ENCODE data around the gene SH2D3C. TPM values are rescaled to one million over a fixed set of nuclear protein-coding genes. Genes with fewer than 3 reads are reported as not detected.

The SH2D3C gene
- total RNA-seq, 1 donor: 0.18 TPM

- TF ChIP-seq CTCF (IDR thresholded peaks at IDR 0.05; ENCODE audit: insufficient read depth, low read length): no peak
- no peak for DNase-seq (ENCODE audit: low read depth)
- H3K4me3 ChIP-seq (ENCODE audit: low read depth, low read length): no peak overlapping the region
These were observed 86.4 kb downstream of the SH2D3C start for GRCh38 chr9:127692071-127692470.

- no peak for DNase-seq (ENCODE audit: low read depth)
- TF ChIP-seq CTCF (IDR thresholded peaks at IDR 0.05; ENCODE audit: insufficient read depth, low read length): no peak
- no peak overlapping the region for H3K4me3 ChIP-seq (ENCODE audit: low read depth, low read length)
These were observed 87.7 kb downstream of the SH2D3C start for GRCh38 chr9:127690735-127691134.

- no peak for DNase-seq (ENCODE audit: low read depth)
- no peak overlapping the region for H3K4me3 ChIP-seq (ENCODE audit: low read depth, low read length)
- TF ChIP-seq CTCF (IDR thresholded peaks at IDR 0.05; ENCODE audit: insufficient read depth, low read length): no peak
These were observed 89.0 kb downstream of the SH2D3C start for GRCh38 chr9:127689329-127690000.

Other genes starting within 250 kb of the SH2D3C start
- 25.5 and 40.6 TPM in 2 replicates for gene STXBP1, start 166.4 kb downstream of the SH2D3C start, total RNA-seq (ENCODE audit: low replicate concordance)
- 0.09 TPM in 1 of 2 replicates, not detected in the other for gene CFAP157, start 71.7 kb downstream of the SH2D3C start, total RNA-seq (ENCODE audit: low replicate concordance)
- gene PTRH1, start 63.0 kb downstream of the SH2D3C start, total RNA-seq (ENCODE audit: low replicate concordance): 13.2 and 17.2 TPM in 2 replicates
- gene TTC16, start 62.6 kb downstream of the SH2D3C start, total RNA-seq (ENCODE audit: low replicate concordance): not detected in 2 replicates
- 1.2 and 4.8 TPM in 2 replicates for gene TOR2A, start 43.4 kb downstream of the SH2D3C start, total RNA-seq (ENCODE audit: low replicate concordance)
- gene CDK9, start 7.4 kb upstream of the SH2D3C start, total RNA-seq (ENCODE audit: low replicate concordance): 25.4 and 51.5 TPM in 2 replicates
- gene FPGS, start 24.2 kb upstream of the SH2D3C start, total RNA-seq (ENCODE audit: low replicate concordance): 33.9 and 61.5 TPM in 2 replicates
- gene ENG, start 76.0 kb upstream of the SH2D3C start, total RNA-seq (ENCODE audit: low replicate concordance): 15.8 and 62.0 TPM in 2 replicates
- 75.6 and 121 TPM in 2 replicates for gene AK1, start 99.0 kb upstream of the SH2D3C start, total RNA-seq (ENCODE audit: low replicate concordance)
- 26.5 and 85.0 TPM in 2 replicates for gene ST6GALNAC6, start 120.9 kb upstream of the SH2D3C start, total RNA-seq (ENCODE audit: low replicate concordance)
- gene ST6GALNAC4, start 138.4 kb upstream of the SH2D3C start, total RNA-seq (ENCODE audit: low replicate concordance): 24.4 and 37.1 TPM in 2 replicates
- 1.6 and 2.6 TPM in 2 replicates for gene PIP5KL1, start 152.1 kb upstream of the SH2D3C start, total RNA-seq (ENCODE audit: low replicate concordance)
- gene DPM2, start 159.2 kb upstream of the SH2D3C start, total RNA-seq (ENCODE audit: low replicate concordance): 7.0 and 19.9 TPM in 2 replicates
- gene EEIG1, start 202.3 kb upstream of the SH2D3C start, total RNA-seq (ENCODE audit: low replicate concordance): 32.4 and 50.3 TPM in 2 replicates